Measurements from ENCODE around the gene FIBP.
A peak's percentile ranks its signal among the peaks of the same experiment; 100 is the strongest.

The FIBP gene

GRCh38 chr11:65864706-65865471, 23.4 kb downstream of the FIBP start:
- Histone ChIP-seq H3K36me3 (ENCODE audit: control insufficient read depth in 2 of 2, insufficient read depth in 2 of 2, low read length in 2 of 2) (peaks cover 32 to 46% of the 10 kb centered on the region in 2 donors), H3K4me1 (ENCODE audit: control insufficient read depth in 2 of 2, insufficient read depth in 2 of 2, low read length in 2 of 2) (peaks cover 17% of the 10 kb centered on the region in 2 donors), H3K27ac (ENCODE audit: low read depth in 2 of 2, low read length in 2 of 2) (no peak overlapping the region), H3K4me3 (ENCODE audit: low read length in 2 of 2) (no peak overlapping the region), H3K27me3 (ENCODE audit: control insufficient read depth in 2 of 2, insufficient read depth in 2 of 2, low read length in 2 of 2) (no peaks in the 10 kb centered on the region), H3K9ac (ENCODE audit: low read depth in 1 of 2, low read length in 2 of 2) (no peak overlapping the region), H3K9me3 (ENCODE audit: control insufficient read depth in 2 of 2, low read length in 2 of 2) (no peaks in the 10 kb centered on the region)

- Histone ChIP-seq H3K9ac (ENCODE audit: low read depth in 1 of 2, low read length in 2 of 2) (no peak overlapping the region), H3K27me3 (ENCODE audit: control insufficient read depth in 2 of 2, insufficient read depth in 2 of 2, low read length in 2 of 2) (no peaks in the 10 kb centered on the region), H3K4me3 (ENCODE audit: low read length in 2 of 2) (no peak overlapping the region), H3K9me3 (ENCODE audit: control insufficient read depth in 2 of 2, low read length in 2 of 2) (no peaks in the 10 kb centered on the region), H3K36me3 (ENCODE audit: control insufficient read depth in 2 of 2, insufficient read depth in 2 of 2, low read length in 2 of 2) (peaks cover 32 to 46% of the 10 kb centered on the region in 2 donors), H3K4me1 (ENCODE audit: control insufficient read depth in 2 of 2, insufficient read depth in 2 of 2, low read length in 2 of 2) (peaks cover 21 to 22% of the 10 kb centered on the region in 2 donors), H3K27ac (ENCODE audit: low read depth in 2 of 2, low read length in 2 of 2) (no peak overlapping the region)
These were observed 24.2 kb downstream of the FIBP start for GRCh38 chr11:65863889-65864705.

GRCh38 chr11:65862941-65863888, 25.1 kb downstream of the FIBP start:
- Histone ChIP-seq H3K9ac (ENCODE audit: low read depth in 1 of 2, low read length in 2 of 2) (no peak overlapping the region), H3K27ac (ENCODE audit: low read depth in 2 of 2, low read length in 2 of 2) (no peak overlapping the region), H3K4me3 (ENCODE audit: low read length in 2 of 2) (no peak overlapping the region), H3K36me3 (ENCODE audit: control insufficient read depth in 2 of 2, insufficient read depth in 2 of 2, low read length in 2 of 2) (peaks cover 32 to 46% of the 10 kb centered on the region in 2 donors), H3K27me3 (ENCODE audit: control insufficient read depth in 2 of 2, insufficient read depth in 2 of 2, low read length in 2 of 2) (no peaks in the 10 kb centered on the region), H3K9me3 (ENCODE audit: control insufficient read depth in 2 of 2, low read length in 2 of 2) (no peaks in the 10 kb centered on the region), H3K4me1 (ENCODE audit: control insufficient read depth in 2 of 2, insufficient read depth in 2 of 2, low read length in 2 of 2) (peaks cover 28 to 31% of the 10 kb centered on the region in 2 donors)

GRCh38 chr11:65862191-65862735, 26.0 kb downstream of the FIBP start:
- H3K27ac ChIP-seq (ENCODE audit: low read depth in 2 of 2, low read length in 2 of 2) = no peak overlapping the region
- H3K4me1 ChIP-seq (ENCODE audit: control insufficient read depth in 2 of 2, insufficient read depth in 2 of 2, low read length in 2 of 2) = peaks cover 28 to 31% of the 10 kb centered on the region in 2 donors
- H3K4me3 ChIP-seq (ENCODE audit: low read length in 2 of 2) = no peak overlapping the region
- H3K9me3 ChIP-seq (ENCODE audit: control insufficient read depth in 2 of 2, low read length in 2 of 2) = no peaks in the 10 kb centered on the region
- peaks cover 32 to 46% of the 10 kb centered on the region in 2 donors for H3K36me3 ChIP-seq (ENCODE audit: control insufficient read depth in 2 of 2, insufficient read depth in 2 of 2, low read length in 2 of 2)
- H3K9ac ChIP-seq (ENCODE audit: low read depth in 1 of 2, low read length in 2 of 2) = no peak overlapping the region
- no peaks in the 10 kb centered on the region for H3K27me3 ChIP-seq (ENCODE audit: control insufficient read depth in 2 of 2, insufficient read depth in 2 of 2, low read length in 2 of 2)

GRCh38 chr11:65861533-65862183, 26.6 kb downstream of the FIBP start:
- peak overlapping the region; percentile 85 to 96 for H3K9ac ChIP-seq (ENCODE audit: low read depth in 1 of 2, low read length in 2 of 2)
- peak overlapping the region; percentile 78 to 93 for H3K4me3 ChIP-seq (ENCODE audit: low read length in 2 of 2)
- H3K4me1 ChIP-seq (ENCODE audit: control insufficient read depth in 2 of 2, insufficient read depth in 2 of 2, low read length in 2 of 2) = peaks cover 28 to 33% of the 10 kb centered on the region in 2 donors
- H3K27ac ChIP-seq (ENCODE audit: low read depth in 2 of 2, low read length in 2 of 2) = peak overlapping the region; percentile 99
- no peaks in the 10 kb centered on the region for H3K27me3 ChIP-seq (ENCODE audit: control insufficient read depth in 2 of 2, insufficient read depth in 2 of 2, low read length in 2 of 2)
- H3K36me3 ChIP-seq (ENCODE audit: control insufficient read depth in 2 of 2, insufficient read depth in 2 of 2, low read length in 2 of 2) = peaks cover 32 to 45% of the 10 kb centered on the region in 2 donors
- H3K9me3 ChIP-seq (ENCODE audit: control insufficient read depth in 2 of 2, low read length in 2 of 2) = no peaks in the 10 kb centered on the region

GRCh38 chr11:65861165-65861505, 27.1 kb downstream of the FIBP start:
- Histone ChIP-seq H3K9ac (ENCODE audit: low read depth in 1 of 2, low read length in 2 of 2) (peak overlapping the region; percentile 85 to 96), H3K36me3 (ENCODE audit: control insufficient read depth in 2 of 2, insufficient read depth in 2 of 2, low read length in 2 of 2) (peaks cover 35 to 47% of the 10 kb centered on the region in 2 donors), H3K27me3 (ENCODE audit: control insufficient read depth in 2 of 2, insufficient read depth in 2 of 2, low read length in 2 of 2) (no peaks in the 10 kb centered on the region), H3K27ac (ENCODE audit: low read depth in 2 of 2, low read length in 2 of 2) (peak overlapping the region; percentile 99), H3K9me3 (ENCODE audit: control insufficient read depth in 2 of 2, low read length in 2 of 2) (no peaks in the 10 kb centered on the region), H3K4me1 (ENCODE audit: control insufficient read depth in 2 of 2, insufficient read depth in 2 of 2, low read length in 2 of 2) (peaks cover 34 to 38% of the 10 kb centered on the region in 2 donors), H3K4me3 (ENCODE audit: low read length in 2 of 2) (peak overlapping the region; percentile 78 to 93)

GRCh38 chr11:65860278-65861164, 27.8 kb downstream of the FIBP start, which contains the start of gene MUS81:
Gene MUS81, plus strand, starts transcription at chr11:65860433. Its CDS starts 321 bp downstream, at chr11:65860754.
- H3K36me3 ChIP-seq (ENCODE audit: control insufficient read depth in 2 of 2, insufficient read depth in 2 of 2, low read length in 2 of 2) = peaks cover 36 to 50% of the 10 kb centered on the region in 2 donors

GRCh38 chr11:65859812-65860277, 28.4 kb downstream of the FIBP start:
- Histone ChIP-seq H3K4me1 (ENCODE audit: control insufficient read depth in 2 of 2, insufficient read depth in 2 of 2, low read length in 2 of 2) (peaks cover 47 to 51% of the 10 kb centered on the region in 2 donors), H3K9ac (ENCODE audit: low read depth in 1 of 2, low read length in 2 of 2) (peak overlapping the region; percentile 85 to 96), H3K9me3 (ENCODE audit: control insufficient read depth in 2 of 2, low read length in 2 of 2) (no peaks in the 10 kb centered on the region), H3K4me3 (ENCODE audit: low read length in 2 of 2) (peak overlapping the region; percentile 78 to 93), H3K36me3 (ENCODE audit: control insufficient read depth in 2 of 2, insufficient read depth in 2 of 2, low read length in 2 of 2) (peaks cover 36 to 50% of the 10 kb centered on the region in 2 donors), H3K27ac (ENCODE audit: low read depth in 2 of 2, low read length in 2 of 2) (peak overlapping the region; percentile 99), H3K27me3 (ENCODE audit: control insufficient read depth in 2 of 2, insufficient read depth in 2 of 2, low read length in 2 of 2) (no peaks in the 10 kb centered on the region)

More at GRCh38 chr11:65860278-65861164, 27.8 kb downstream of the FIBP start, which contains the start of gene MUS81:
- Histone ChIP-seq H3K27ac (ENCODE audit: low read depth in 2 of 2, low read length in 2 of 2) (peak within 1 kb of the TSS; percentile 99), H3K27me3 (ENCODE audit: control insufficient read depth in 2 of 2, insufficient read depth in 2 of 2, low read length in 2 of 2) (no peaks in the 10 kb centered on the region), H3K9me3 (ENCODE audit: control insufficient read depth in 2 of 2, low read length in 2 of 2) (no peaks in the 10 kb centered on the region), H3K4me1 (ENCODE audit: control insufficient read depth in 2 of 2, insufficient read depth in 2 of 2, low read length in 2 of 2) (peaks cover 40 to 44% of the 10 kb centered on the region in 2 donors), H3K9ac (ENCODE audit: low read depth in 1 of 2, low read length in 2 of 2) (peak within 1 kb of the TSS; percentile 85 to 96), H3K4me3 (ENCODE audit: low read length in 2 of 2) (peak within 1 kb of the TSS; percentile 78 to 93)

Measured in mucosa of rectum (tissue), 2 donors.